A549 (cell line): ENCODE measurements around the gene MECR. TPM values are rescaled to one million over a fixed set of nuclear protein-coding genes. Genes with fewer than 3 reads are reported as not detected.

ENCODE experiments used
- ATAC-seq, 2 experiments: fragments of 200-7000 bp in 1 of 2; fragments of >200 bp in 1 of 2; cut with Nextera tagmentation in 1 of 2; cut with Tn5 transposase in 1 of 2; 3 replicates each; pipeline versions ENCODE4 v1.8.0 to v1.9.1; 2018 to 2020; ENCODE audit warnings: mild to moderate bottlenecking in 1 of 2, moderate library complexity in 1 of 2
- CTCF ChIA-PET: fragments of 300-600 bp; sonication (Branson Sonifier 250); formaldehyde crosslinking; extraction: SDS; loops from one replicate; lab custom pipeline; 2021; ENCODE audit warnings: antibody characterized with exemption, inconsistent platforms; lab: Yijun Ruan, JAX
- POLR2A ChIA-PET: fragments of 350-600 bp; formaldehyde crosslinking; extraction: SDS; loops from one replicate; lab custom pipeline; 2021; ENCODE audit warnings: antibody characterized with exemption, inconsistent platforms; lab: Yijun Ruan, JAX
- DNase-seq, 2 experiments: peaks; one replicate each; pipeline versions ENCODE4 v3.0.0 to v3.0.0-alpha.2; 2011 to 2016; ENCODE audit warnings: low read depth in 1 of 2, low spot score in 1 of 2
- FAIRE-seq: peaks from 2 replicates; lab custom pipeline; 2011; peaks lifted over from hg19 to GRCh38; lab: Jason Lieb, UNC
- H3K27ac ChIP-seq, 2 experiments: fragments of >200 bp; sonication (Bioruptor Twin); formaldehyde crosslinking; 3 replicates each; pipeline ENCODE4 v1.5.1; 2016 to 2017
- H3K4me1 ChIP-seq: fragments of >200 bp; sonication (Bioruptor Twin); formaldehyde crosslinking; 3 replicates; pipeline ENCODE4 v1.6.1; 2016
- H3K4me2 ChIP-seq: fragments of >200 bp; sonication (Bioruptor Twin); formaldehyde crosslinking; 3 replicates; pipeline ENCODE4 v1.6.1; 2016
- H3K4me3 ChIP-seq: fragments of >200 bp; sonication (Bioruptor Twin); formaldehyde crosslinking; 3 replicates; pipeline ENCODE4 v1.5.1; 2016
- H3K9me3 ChIP-seq: fragments of >200 bp; sonication (Bioruptor Twin); formaldehyde crosslinking; 3 replicates; pipeline ENCODE4 v1.6.1; 2016
- CBX2 ChIP-seq: fragments of 200-600 bp; sonication (generic); IDR thresholded peaks from 2 replicates; pipeline ENCODE4 v1.6.1; 2016; ENCODE audit warnings: low read depth, mild to moderate bottlenecking, borderline replicate concordance
- CEBPB ChIP-seq, 2 experiments: fragments of >200 bp in 1 of 2; sonication (Bioruptor Twin) in 1 of 2; formaldehyde crosslinking in 1 of 2; IDR thresholded peaks; 2 replicates each; pipeline ENCODE4 v1.6.1; 2012 to 2016
- GATA3 ChIP-seq: IDR thresholded peaks from 2 replicates; pipeline ENCODE4 v1.6.1; 2012; ENCODE audit warnings: borderline replicate concordance
- HDAC2 ChIP-seq: fragments of 200-600 bp; sonication (generic); IDR thresholded peaks from 2 replicates; pipeline ENCODE4 v1.6.1; 2016
- HEYL ChIP-seq: fragments of 250-450 bp; sonication (Bioruptor Pico); IDR thresholded peaks from 2 replicates; pipeline ENCODE4 v1.8.0; 2021; ENCODE audit warnings: mild to moderate bottlenecking, moderate library complexity
- KDM1A ChIP-seq: fragments of 200-600 bp; sonication (generic); IDR thresholded peaks from 2 replicates; pipeline ENCODE4 v1.6.1; 2016; ENCODE audit warnings: low read depth, mild to moderate bottlenecking
- MAFK ChIP-seq: fragments of 450-650 bp; IDR thresholded peaks from 2 replicates; pipeline ENCODE4 v1.6.1; 2014; ENCODE audit not compliant: partially characterized antibody
- MAZ ChIP-seq: fragments of 150-350 bp; IDR thresholded peaks from 2 replicates; pipeline ENCODE4 v1.6.1; 2014; ENCODE audit warnings: antibody characterized with exemption, low read depth, low read length, borderline replicate concordance
- POLR2A ChIP-seq: IDR thresholded peaks from 2 replicates; pipeline ENCODE4 v1.6.1; 2012; ENCODE audit warnings: mild to moderate bottlenecking, low read length
- RAD21 ChIP-seq, 2 experiments: fragments of >200 bp in 1 of 2; sonication (Bioruptor Twin) in 1 of 2; formaldehyde crosslinking in 1 of 2; IDR thresholded peaks in 1 of 2; conservative IDR thresholded peaks in 1 of 2; 2 replicates in 1 of 2; 3 replicates in 1 of 2; pipeline ENCODE4 v1.6.1; 2012 to 2018; ENCODE audit warnings: inconsistent platforms in 1 of 2
- SMC3 ChIP-seq: fragments of >200 bp; sonication (Bioruptor Twin); formaldehyde crosslinking; IDR thresholded peaks from 3 replicates; pipeline ENCODE4 v1.6.1; 2018; ENCODE audit warnings: inconsistent platforms
- TFCP2L1 ChIP-seq: fragments of 250-450 bp; sonication (Bioruptor Pico); IDR thresholded peaks from 2 replicates; pipeline ENCODE4 v1.5.0; 2021; ENCODE audit warnings: mild to moderate bottlenecking
- TP53 ChIP-seq: fragments of 250-450 bp; sonication (Bioruptor Pico); IDR thresholded peaks from 2 replicates; pipeline ENCODE4 v1.5.0; 2021; ENCODE audit warnings: mild to moderate bottlenecking, moderate library complexity
- ZC3H11A ChIP-seq: fragments of 450-650 bp; IDR thresholded peaks from 2 replicates; pipeline ENCODE4 v1.6.1; 2014; ENCODE audit warnings: antibody characterized with exemption, mild to moderate bottlenecking
- ZFP36 ChIP-seq: fragments of 450-650 bp; IDR thresholded peaks from 2 replicates; pipeline ENCODE4 v1.6.1; 2014; ENCODE audit warnings: borderline replicate concordance; ENCODE audit not compliant: partially characterized antibody
- WGBS: methylation state at CpG from one replicate; pipeline ENCODE4 v1.1.6; 2017; ENCODE audit errors: missing lambda C conversion rate; 5-methylcytosine and 5-hydroxymethylcytosine counted together
- polyA plus RNA-seq, 4 experiments: library from polyadenylated mRNA; depleted of rRNA in 3 of 4; stranded (reverse); fragments of >200 nt; fragmentation: RNase III in 1 of 4; extraction: RNeasy Plus Mini Kit Qiagen cat#74134 plus additional on column Dnase treatment in 1 of 4; gene quantifications; 2 replicates in 3 of 4; 3 replicates in 1 of 4; pipeline ENCODE4 v1.2.3, GENCODE V29; 2011 to 2017
- TF ChIP-seq, protein P1 (sequence below): IDR thresholded peaks from 2 replicates; pipeline ENCODE4 v1.6.1; 2012
- TF ChIP-seq, protein P2 (sequence below): fragments of 450-650 bp; IDR thresholded peaks from 2 replicates; pipeline ENCODE4 v1.6.1; 2014; ENCODE audit warnings: antibody characterized with exemption
- TF ChIP-seq, protein P3 (sequence below): fragments of >200 bp; sonication (Bioruptor Twin); formaldehyde crosslinking; IDR thresholded peaks from 2 replicates; pipeline ENCODE4 v1.6.1; 2016
- TF ChIP-seq, protein P4 (sequence below): fragments of 150-350 bp; IDR thresholded peaks from 2 replicates; pipeline ENCODE4 v1.6.1; 2014; ENCODE audit warnings: low read depth, mild to moderate bottlenecking, low read length
- TF ChIP-seq, protein P5 (sequence below): fragments of >200 bp; sonication (Bioruptor Twin); formaldehyde crosslinking; IDR thresholded peaks from 3 replicates; pipeline ENCODE4 v1.5.1; 2016

Gene MECR
- polyA plus RNA-seq, 2 of the 4 experiments (the other 2 are of a cell fraction) = 14.2 to 21.4 TPM

DNA sequence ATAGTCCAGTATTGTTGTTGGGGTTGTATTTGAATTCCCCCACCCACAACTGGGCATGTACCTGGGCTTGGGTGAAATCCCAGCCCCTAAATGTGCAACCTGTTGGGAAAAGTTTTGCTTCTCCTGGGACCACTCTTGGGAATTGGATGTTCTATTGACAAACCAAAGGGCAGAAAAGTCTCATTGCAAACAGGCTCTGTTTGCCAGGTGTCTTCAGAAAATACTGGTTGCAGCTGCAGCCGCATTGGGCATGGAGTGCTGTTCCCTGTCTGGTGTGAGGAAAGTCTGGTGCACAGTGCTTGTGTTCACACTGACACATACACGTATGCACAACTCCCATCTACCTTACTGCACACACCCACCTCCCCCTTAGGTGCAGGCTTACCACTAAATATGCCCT is 17.7 kb upstream of the MECR start:
- Histone ChIP-seq H3K9me3 (no peaks in the 10 kb centered on the region), H3K4me3 (no peak overlapping the region), H3K27ac (no peak overlapping the region), H3K4me1 (0 out of 3 replicates have a peak, but pooled peaks cover 4% of the 10 kb centered on the region), H3K4me2 (no peak overlapping the region)
- DNase-seq = no peak
- no peak for ATAC-seq
- TF ChIP-seq, protein P1, sequence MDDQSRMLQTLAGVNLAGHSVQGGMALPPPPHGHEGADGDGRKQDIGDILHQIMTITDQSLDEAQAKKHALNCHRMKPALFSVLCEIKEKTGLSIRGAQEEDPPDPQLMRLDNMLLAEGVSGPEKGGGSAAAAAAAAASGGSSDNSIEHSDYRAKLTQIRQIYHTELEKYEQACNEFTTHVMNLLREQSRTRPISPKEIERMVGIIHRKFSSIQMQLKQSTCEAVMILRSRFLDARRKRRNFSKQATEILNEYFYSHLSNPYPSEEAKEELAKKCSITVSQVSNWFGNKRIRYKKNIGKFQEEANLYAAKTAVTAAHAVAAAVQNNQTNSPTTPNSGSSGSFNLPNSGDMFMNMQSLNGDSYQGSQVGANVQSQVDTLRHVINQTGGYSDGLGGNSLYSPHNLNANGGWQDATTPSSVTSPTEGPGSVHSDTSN = no peak
- TF ChIP-seq ZC3H11A (no peak), GATA3 (no peak)
- POLR2A ChIA-PET = no interaction called here
- CTCF ChIA-PET = no interaction called here
- 83% methylated on average over 2 of the region's 2 CpGs for WGBS
- no peak for FAIRE-seq

DNA sequence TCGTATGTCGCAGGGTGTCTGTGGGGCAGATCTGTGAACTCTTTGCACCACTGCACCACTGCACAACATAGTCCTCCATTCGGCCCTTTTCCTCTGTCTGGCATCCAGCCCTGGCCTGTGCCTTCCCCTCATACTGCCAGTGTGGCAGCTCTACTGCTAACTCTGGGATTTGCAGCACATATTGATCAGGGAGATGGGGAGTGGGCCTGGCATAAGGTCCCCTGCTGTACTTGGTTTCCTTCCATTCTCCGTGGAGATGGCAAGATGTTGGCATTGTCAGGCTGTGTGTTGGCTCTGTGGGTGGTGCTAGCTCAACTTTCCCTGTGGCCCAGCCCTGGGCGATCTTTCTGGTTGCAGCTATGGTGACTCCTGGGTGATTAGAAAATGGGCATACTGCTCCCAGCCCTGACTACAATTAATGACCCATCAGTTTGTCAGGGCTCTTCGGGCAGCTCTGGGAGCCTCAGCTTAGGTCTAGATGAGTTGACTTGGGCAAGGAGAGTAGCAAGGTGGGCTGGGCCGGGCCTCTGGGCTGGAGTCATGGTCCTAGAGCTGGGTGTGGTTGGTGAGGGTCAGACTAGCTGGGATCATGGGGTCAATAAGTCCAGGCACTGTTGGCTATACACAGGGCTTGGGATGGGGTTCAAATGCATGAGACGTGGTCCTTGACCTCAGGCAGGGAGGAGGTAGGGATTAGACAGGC is 17.0 kb upstream of the MECR start:
- ATAC-seq (no peak), FAIRE-seq (no peak), DNase-seq (no peak)
- ChIA-PET CTCF (interaction anchor here (0.5 to 1.5 kb wide), 5 partner anchors 8 to 840 kb away, joined by 3 to 4 read pairs (median 3); no protein-coding TSS in a partner anchor), POLR2A (no interaction called here)
- 80% methylated on average over 8 of the region's 8 CpGs for WGBS
- Histone ChIP-seq H3K4me3 (no peak overlapping the region), H3K27ac (no peak overlapping the region), H3K4me2 (no peak overlapping the region), H3K4me1 (0 out of 3 replicates have a peak, but pooled peaks cover 4% of the 10 kb centered on the region), H3K9me3 (no peaks in the 10 kb centered on the region)
- TF ChIP-seq MAFK (no peak), MAZ (no peak), KDM1A (no peak), TP53 (no peak), ZFP36 (no peak)
- TF ChIP-seq, protein P1 = no peak

DNA sequence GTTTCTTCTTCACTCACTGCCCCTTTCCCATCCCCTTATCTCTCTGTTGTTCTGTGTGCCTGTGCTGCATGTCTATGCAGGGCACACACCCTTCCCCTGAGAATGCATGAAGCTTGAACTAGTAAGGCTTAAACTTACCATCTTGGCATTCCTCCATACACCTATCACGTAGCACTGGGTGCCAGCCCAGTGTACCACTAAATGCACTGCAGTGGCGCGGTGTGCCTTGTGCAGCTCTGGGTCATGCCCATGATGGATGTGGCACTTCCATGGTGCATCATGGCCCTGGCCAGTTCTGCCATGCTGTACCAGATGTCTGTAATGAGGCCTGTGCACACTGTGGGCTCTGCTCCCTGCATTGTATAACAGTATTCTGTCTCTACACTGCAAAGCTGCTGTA is 16.3 kb upstream of the MECR start:
- no CpG with 5 or more reads among the region's 3 CpGs for WGBS
- H3K9me3 ChIP-seq = no peaks in the 10 kb centered on the region
- H3K4me2 ChIP-seq = no peak overlapping the region
- TF ChIP-seq, protein P2, sequence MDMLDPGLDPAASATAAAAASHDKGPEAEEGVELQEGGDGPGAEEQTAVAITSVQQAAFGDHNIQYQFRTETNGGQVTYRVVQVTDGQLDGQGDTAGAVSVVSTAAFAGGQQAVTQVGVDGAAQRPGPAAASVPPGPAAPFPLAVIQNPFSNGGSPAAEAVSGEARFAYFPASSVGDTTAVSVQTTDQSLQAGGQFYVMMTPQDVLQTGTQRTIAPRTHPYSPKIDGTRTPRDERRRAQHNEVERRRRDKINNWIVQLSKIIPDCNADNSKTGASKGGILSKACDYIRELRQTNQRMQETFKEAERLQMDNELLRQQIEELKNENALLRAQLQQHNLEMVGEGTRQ = no peak
- TF ChIP-seq CBX2 (no peak), HEYL (CRISPR knock-in tag) (no peak), POLR2A (no peak), TFCP2L1 (no peak), ZFP36 (no peak)
- TF ChIP-seq, protein P3, sequence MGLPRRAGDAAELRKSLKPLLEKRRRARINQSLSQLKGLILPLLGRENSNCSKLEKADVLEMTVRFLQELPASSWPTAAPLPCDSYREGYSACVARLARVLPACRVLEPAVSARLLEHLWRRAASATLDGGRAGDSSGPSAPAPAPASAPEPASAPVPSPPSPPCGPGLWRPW = no peak
- ATAC-seq = no peak
- H3K4me1 ChIP-seq = 0 out of 3 replicates have a peak, but pooled peaks cover 4% of the 10 kb centered on the region
- no peak for DNase-seq
- CTCF ChIA-PET = interaction anchor here (0.5 to 3.7 kb wide), 7 partner anchors 9 to 864 kb away, joined by 3 to 15 read pairs (median 3); no protein-coding TSS in a partner anchor
- FAIRE-seq = no peak
- no peak overlapping the region for H3K27ac ChIP-seq
- no peak overlapping the region for H3K4me3 ChIP-seq
- POLR2A ChIA-PET = no interaction called here

DNA sequence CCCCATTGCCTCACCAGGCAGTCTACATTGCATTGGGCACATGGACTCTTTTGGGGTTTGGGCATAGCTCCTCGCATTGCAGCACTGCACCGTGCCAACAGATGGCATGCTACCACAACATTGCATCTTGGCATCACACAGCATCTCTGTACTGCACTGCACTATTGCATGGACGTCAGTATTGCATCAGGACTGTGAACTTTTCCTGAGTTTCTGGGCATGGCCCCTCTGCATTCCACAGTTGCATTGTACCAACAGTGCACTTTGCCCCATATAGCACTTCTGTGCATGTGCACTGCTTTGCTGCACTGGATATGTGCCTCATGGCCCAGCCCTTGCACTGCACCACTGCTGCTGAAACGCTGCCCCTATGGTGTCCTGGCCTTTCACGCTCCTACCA is 15.1 kb upstream of the MECR start:
- Histone ChIP-seq H3K4me1 (0 out of 3 replicates have a peak, but pooled peaks cover 4% of the 10 kb centered on the region), H3K9me3 (no peaks in the 10 kb centered on the region), H3K27ac (no peak overlapping the region), H3K4me2 (no peak overlapping the region), H3K4me3 (no peak overlapping the region)
- ChIA-PET POLR2A (no interaction called here), CTCF (interaction anchor here (0.5 to 3.7 kb wide), 18 partner anchors 10 to 1462 kb away, joined by 3 to 15 read pairs (median 4); no protein-coding TSS in a partner anchor)
- peak; percentile 86 to 94 for ATAC-seq
- no peak for FAIRE-seq
- TF ChIP-seq HDAC2 = no peak
- TF ChIP-seq, protein P4, sequence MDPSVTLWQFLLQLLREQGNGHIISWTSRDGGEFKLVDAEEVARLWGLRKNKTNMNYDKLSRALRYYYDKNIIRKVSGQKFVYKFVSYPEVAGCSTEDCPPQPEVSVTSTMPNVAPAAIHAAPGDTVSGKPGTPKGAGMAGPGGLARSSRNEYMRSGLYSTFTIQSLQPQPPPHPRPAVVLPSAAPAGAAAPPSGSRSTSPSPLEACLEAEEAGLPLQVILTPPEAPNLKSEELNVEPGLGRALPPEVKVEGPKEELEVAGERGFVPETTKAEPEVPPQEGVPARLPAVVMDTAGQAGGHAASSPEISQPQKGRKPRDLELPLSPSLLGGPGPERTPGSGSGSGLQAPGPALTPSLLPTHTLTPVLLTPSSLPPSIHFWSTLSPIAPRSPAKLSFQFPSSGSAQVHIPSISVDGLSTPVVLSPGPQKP = no peak
- peak; percentile 85 to 91 for TF ChIP-seq RAD21 (conservative IDR thresholded peaks at IDR 0.05 in 1 of 2, IDR thresholded peaks at IDR 0.05 in 1 of 2)
- TF ChIP-seq, protein P5, sequence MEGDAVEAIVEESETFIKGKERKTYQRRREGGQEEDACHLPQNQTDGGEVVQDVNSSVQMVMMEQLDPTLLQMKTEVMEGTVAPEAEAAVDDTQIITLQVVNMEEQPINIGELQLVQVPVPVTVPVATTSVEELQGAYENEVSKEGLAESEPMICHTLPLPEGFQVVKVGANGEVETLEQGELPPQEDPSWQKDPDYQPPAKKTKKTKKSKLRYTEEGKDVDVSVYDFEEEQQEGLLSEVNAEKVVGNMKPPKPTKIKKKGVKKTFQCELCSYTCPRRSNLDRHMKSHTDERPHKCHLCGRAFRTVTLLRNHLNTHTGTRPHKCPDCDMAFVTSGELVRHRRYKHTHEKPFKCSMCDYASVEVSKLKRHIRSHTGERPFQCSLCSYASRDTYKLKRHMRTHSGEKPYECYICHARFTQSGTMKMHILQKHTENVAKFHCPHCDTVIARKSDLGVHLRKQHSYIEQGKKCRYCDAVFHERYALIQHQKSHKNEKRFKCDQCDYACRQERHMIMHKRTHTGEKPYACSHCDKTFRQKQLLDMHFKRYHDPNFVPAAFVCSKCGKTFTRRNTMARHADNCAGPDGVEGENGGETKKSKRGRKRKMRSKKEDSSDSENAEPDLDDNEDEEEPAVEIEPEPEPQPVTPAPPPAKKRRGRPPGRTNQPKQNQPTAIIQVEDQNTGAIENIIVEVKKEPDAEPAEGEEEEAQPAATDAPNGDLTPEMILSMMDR = peak; percentile 69
- TF ChIP-seq SMC3 = peak; percentile 82
- TF ChIP-seq, protein P3 = no peak
- peak in 1 of 2 experiments; percentile 32; a peak in 1 of 4 replicates for TF ChIP-seq CEBPB (IDR thresholded peaks at IDR 0.05)
- TF ChIP-seq HEYL (CRISPR knock-in tag) = no peak
- peak in 1 of 2 experiments; percentile 52 for DNase-seq
- 36% methylated on average over 5 of the region's 5 CpGs for WGBS
